Osteocyte (in vitro differentiated cells): ENCODE results near the gene SGCE. TPM values are rescaled to one million over a fixed set of nuclear protein-coding genes. Genes with fewer than 3 reads are reported as not detected.

Experiments used
- DNase-seq: peaks from one replicate; pipeline ENCODE4 v3.0.0; 2021; ENCODE audit warnings: mixed read lengths; ENCODE audit not compliant: unreplicated experiment; ENCODE audit errors: extremely low spot score
- H3K27ac Mint-ChIP-seq: one replicate; pipeline ENCODE4 v1.8.0; 2021; ENCODE audit warnings: mild to moderate bottlenecking, mixed read lengths; ENCODE audit not compliant: unreplicated experiment
- H3K27me3 Mint-ChIP-seq: one replicate; pipeline ENCODE4 v1.8.0; 2021; ENCODE audit warnings: mixed read lengths; ENCODE audit not compliant: unreplicated experiment
- H3K36me3 Mint-ChIP-seq: one replicate; pipeline ENCODE4 v1.8.0; 2021; ENCODE audit warnings: mixed read lengths; ENCODE audit not compliant: unreplicated experiment
- H3K4me1 Mint-ChIP-seq: one replicate; pipeline ENCODE4 v1.8.0; 2021; ENCODE audit warnings: mixed read lengths; ENCODE audit not compliant: unreplicated experiment
- H3K4me3 Mint-ChIP-seq: one replicate; pipeline ENCODE4 v1.8.0; 2021; ENCODE audit warnings: mild to moderate bottlenecking, moderate library complexity, mixed read lengths; ENCODE audit not compliant: unreplicated experiment
- H3K9me3 Mint-ChIP-seq: one replicate; pipeline ENCODE4 v1.8.0; 2021; ENCODE audit warnings: mixed read lengths; ENCODE audit not compliant: unreplicated experiment
- CTCF ChIP-seq: fragments of 200-600 bp; sonication (generic); IDR thresholded peaks from 2 replicates; pipeline ENCODE4 v1.5.0; 2021; ENCODE audit warnings: antibody characterized with exemption, mild to moderate bottlenecking, moderate library complexity
- total RNA-seq: library from RNA; stranded (reverse); gene quantifications from 2 replicates; pipeline ENCODE4 v1.2.1, GENCODE V29; 2021

SGCE gene
- total RNA-seq, 1 donor from 2014 or later, result 85.6 TPM

- no peaks in the 10 kb centered on the region for H3K27me3 Mint-ChIP-seq
- no peak for TF ChIP-seq CTCF
- no peak overlapping the region for H3K4me3 Mint-ChIP-seq
- peaks cover 13% of the 10 kb centered on the region for H3K36me3 Mint-ChIP-seq
- H3K27ac Mint-ChIP-seq, result no peak overlapping the region
- no peak for DNase-seq
- no peaks in the 10 kb centered on the region for H3K4me1 Mint-ChIP-seq
- H3K9me3 Mint-ChIP-seq, result no peaks in the 10 kb centered on the region
These were observed 65.3 kb downstream of the SGCE start for GRCh38 chr7:94590526-94591162.

DNA sequence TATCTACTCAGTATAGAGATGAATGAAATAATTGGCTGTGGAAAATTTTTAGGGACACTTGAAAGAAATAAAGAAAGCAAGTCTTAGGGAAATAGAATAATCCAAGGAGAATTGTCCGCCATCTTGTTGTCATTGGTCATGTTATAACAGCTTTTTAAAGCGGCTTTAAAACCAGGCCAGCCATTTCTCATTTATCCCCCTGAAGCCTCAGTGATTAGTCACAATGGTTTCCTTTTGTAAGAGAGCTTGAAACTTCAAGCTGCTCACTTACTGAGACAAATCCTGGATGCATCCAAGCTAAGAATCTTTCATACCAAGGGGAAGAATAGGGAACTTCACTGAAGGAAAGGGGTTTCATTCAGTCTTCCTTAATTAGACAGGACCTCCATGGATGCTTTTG, 67.9 kb downstream of the SGCE start:
- Mint-ChIP-seq H3K4me3 (no peak overlapping the region), H3K9me3 (no peaks in the 10 kb centered on the region), H3K36me3 (peaks cover 10% of the 10 kb centered on the region), H3K4me1 (no peaks in the 10 kb centered on the region), H3K27me3 (no peaks in the 10 kb centered on the region), H3K27ac (no peak overlapping the region)
- no peak for TF ChIP-seq CTCF
- no peak for DNase-seq

DNA sequence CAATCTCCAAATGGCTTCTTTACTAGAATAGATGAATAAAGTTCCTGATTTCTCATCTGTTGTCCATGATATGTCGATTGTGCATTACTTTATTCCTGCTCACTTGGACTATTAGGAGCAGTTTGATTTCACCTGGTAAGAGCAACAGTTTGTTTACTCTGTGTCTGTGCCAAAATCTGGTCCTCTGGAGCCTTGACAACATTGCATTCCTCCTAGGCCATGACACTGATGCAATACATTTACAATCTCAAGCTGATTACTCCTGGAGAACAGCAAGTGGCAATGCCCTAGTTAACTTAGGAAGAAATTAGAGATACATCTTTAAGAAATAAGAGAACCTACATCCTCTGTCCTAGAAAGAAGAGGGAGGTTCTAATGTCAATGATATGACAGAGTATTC, 71.8 kb downstream of the SGCE start:
- H3K27ac Mint-ChIP-seq, result no peak overlapping the region
- H3K36me3 Mint-ChIP-seq, result peaks cover 2% of the 10 kb centered on the region
- TF ChIP-seq CTCF, result no peak
- H3K9me3 Mint-ChIP-seq, result peaks cover 13% of the 10 kb centered on the region
- peaks cover 3% of the 10 kb centered on the region for H3K4me1 Mint-ChIP-seq
- no peaks in the 10 kb centered on the region for H3K27me3 Mint-ChIP-seq
- no peak for DNase-seq
- no peak overlapping the region for H3K4me3 Mint-ChIP-seq

DNA sequence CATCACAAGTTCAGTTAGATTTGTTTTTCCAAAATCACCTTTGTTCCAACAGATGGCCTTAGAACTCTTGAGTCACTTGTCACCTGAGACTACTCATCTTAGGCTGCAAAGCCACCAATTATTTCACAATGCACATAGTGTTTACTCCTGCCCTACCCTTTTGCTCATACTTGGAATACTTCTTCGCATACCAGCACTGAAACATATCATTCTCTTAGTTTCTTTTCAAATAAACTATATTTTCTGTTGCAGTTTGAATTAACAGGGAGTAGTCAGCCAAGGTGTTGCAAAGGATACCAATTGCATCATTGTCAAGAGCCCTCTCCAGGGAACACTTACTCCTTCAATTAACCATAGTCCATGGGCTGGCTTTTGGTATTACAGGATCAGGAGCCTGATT, 75.3 kb downstream of the SGCE start:
- Mint-ChIP-seq H3K9me3 (peaks cover 23% of the 10 kb centered on the region), H3K4me3 (no peak overlapping the region), H3K4me1 (peaks cover 3% of the 10 kb centered on the region), H3K27me3 (no peaks in the 10 kb centered on the region), H3K36me3 (peaks cover 15% of the 10 kb centered on the region), H3K27ac (no peak overlapping the region)
- no peak for DNase-seq
- TF ChIP-seq CTCF, result no peak

DNA sequence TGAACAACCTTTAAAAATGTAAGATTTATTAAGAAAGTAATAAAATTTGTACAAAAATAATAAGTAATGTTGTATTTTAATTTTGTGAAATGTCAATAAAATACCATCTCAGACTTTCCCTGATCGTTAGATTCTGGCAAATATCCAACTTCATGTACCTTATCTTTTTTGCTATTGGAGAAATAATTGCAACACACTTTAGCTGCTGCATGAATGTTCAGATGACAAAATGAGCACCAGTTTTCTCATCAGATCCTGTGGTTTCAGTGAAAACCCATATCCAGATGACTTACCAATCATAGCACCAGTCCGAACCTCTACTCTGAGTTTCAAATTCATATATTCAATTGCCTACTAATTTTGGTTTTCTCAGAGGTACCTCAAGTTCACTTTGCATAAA, 76.5 kb downstream of the SGCE start:
- Mint-ChIP-seq H3K36me3 (peaks cover 22% of the 10 kb centered on the region), H3K27ac (no peak overlapping the region), H3K4me3 (no peak overlapping the region), H3K9me3 (peaks cover 31% of the 10 kb centered on the region), H3K27me3 (no peaks in the 10 kb centered on the region), H3K4me1 (peaks cover 3% of the 10 kb centered on the region)
- DNase-seq, result no peak
- TF ChIP-seq CTCF, result no peak
